GM19239 (cell line): ENCODE results near the gene TPST2.

ENCODE experiments used
- DNase-seq: peaks from one replicate; pipeline ENCODE4 v3.0.0; 2011; ENCODE audit warnings: low spot score; ENCODE audit not compliant: insufficient read length
- FAIRE-seq: peaks from 2 replicates; lab custom pipeline; 2011; peaks lifted over from hg19 to GRCh38; lab: Jason Lieb, UNC

TPST2 gene

DNA sequence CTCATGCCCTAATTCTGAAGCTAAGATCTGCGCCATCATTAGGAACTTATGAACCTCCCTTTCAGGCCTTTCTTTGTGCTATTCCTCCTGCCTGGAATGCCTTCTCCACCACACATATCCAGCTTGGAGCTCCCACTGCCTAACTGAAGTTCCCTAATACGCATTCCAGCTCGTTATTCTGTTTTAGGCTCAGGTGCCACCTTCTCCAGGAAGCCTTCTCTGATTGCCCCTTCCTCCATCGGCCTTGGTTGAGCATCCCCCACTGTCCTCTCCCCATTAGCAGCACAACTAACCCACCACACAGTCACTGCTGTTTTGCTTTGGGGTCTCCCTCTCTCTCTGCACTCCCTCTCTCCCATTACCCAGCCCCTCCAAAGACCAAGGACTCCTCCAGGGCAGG lies 22.7 kb upstream of the TPST2 start:
- no peak for FAIRE-seq
- DNase-seq = no peak

DNA sequence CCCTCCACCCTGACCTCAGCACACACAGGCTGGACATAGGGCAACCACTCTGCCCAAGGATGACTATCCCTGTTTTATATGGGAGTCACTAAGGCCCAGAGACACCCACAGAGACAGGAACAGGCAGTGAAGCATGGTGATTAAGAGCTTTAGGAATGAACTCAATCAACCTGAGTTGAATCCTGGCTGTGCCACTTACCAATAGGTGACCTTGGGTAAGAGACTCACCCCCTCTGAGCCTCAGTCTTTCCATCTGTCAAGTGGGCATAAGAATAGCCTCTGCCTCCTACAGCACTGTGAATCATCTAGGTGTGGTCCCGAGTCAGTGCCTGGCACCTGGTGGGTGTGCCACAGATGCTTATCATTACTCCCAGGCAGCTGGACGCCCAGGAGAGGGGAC lies 21.1 kb upstream of the TPST2 start:
- FAIRE-seq (no peak), DNase-seq (no peak)

GRCh38 chr22:26610072-26610958 lies 20.4 kb upstream of the TPST2 start:
- DNase-seq = peak; percentile 76
- FAIRE-seq = peak; percentile 99

DNA sequence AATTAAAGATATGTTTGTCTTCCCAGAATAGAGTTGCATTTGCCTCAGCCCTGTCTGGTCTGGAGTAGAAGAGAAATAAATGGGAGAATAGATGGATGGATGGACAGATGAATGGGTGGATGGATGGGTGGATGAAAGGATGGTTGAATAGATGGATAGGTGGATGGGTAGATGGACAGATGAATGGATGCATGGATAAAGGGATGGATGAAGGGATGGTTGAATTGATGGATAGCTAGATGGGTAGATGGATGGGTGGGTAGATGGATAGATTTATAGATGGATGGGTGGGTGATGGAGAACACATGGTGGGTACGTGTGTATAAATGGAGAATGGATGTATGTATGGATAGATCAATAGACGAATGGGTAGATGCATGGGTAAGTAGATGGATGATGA lies 19.4 kb upstream of the TPST2 start:
- DNase-seq (no peak), FAIRE-seq (peak; percentile 26)

DNA sequence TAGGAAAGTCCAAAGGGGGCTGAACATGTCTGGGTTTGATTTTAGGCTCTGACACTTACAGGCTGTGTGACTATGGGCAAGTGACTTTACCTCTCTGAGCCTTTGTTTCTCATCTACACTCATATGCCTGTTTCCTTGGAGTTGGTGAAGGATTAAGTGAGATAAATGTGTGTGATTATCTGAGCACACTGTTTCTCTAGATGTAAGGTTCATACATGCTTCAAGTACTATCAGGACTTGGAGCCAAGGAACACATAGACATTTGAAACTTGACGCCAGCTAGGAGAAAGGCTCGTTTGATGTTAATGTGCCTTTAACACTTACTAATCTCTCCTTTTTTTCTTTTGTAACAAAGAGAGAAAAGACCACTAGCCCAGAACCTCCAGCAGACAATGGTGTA lies 18.2 kb upstream of the TPST2 start:
- DNase-seq (no peak), FAIRE-seq (no peak)

GRCh38 chr22:26606611-26607010 lies 16.7 kb upstream of the TPST2 start:
- FAIRE-seq (no peak), DNase-seq (no peak)

- FAIRE-seq (no peak), DNase-seq (no peak)
Observed at GRCh38 chr22:26604368-26604767, 14.4 kb upstream of the TPST2 start.

DNA sequence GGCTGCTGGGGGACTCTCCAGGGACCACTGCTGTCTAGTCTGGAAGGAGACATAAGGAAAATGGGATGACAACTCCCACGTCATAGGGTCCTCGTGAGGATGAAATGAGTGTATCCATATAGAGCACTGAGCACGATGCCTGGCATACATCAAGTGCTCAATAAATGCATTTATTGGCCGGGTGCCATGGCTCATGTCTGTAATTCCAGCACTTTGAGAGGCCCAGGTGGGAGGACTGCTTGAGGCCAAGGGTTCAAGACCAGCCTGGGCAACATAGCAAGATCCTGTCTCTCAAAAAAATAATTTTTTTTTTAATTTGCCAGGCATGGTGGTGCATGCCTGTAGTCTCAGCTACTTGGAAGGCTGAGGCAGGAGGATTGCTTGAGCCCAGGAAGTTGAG lies 12.2 kb upstream of the TPST2 start:
- FAIRE-seq (no peak), DNase-seq (no peak)

GRCh38 chr22:26601726-26602125 lies 11.8 kb upstream of the TPST2 start:
- FAIRE-seq (no peak), DNase-seq (no peak)

DNA sequence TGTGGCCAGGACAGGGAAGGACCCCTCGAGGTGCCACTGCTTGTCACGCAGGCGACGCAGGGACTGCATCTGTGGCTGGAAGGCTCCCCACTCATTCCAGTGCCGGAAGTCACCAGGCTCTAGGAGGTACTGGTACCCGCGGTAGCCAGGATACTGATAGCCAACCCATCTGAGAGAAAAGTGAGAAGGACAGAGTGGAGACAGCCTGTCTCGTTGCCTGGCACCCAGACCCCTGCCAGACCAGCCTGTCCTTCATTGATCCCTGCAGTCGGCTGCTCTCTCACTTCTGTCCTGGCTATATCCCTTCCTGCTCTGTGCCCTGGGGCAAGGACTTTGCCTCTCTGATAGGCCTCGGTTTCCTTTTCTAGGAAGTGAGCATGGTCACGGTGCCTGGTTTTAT lies 9.6 kb upstream of the TPST2 start:
- DNase-seq (no peak), FAIRE-seq (no peak)

DNA sequence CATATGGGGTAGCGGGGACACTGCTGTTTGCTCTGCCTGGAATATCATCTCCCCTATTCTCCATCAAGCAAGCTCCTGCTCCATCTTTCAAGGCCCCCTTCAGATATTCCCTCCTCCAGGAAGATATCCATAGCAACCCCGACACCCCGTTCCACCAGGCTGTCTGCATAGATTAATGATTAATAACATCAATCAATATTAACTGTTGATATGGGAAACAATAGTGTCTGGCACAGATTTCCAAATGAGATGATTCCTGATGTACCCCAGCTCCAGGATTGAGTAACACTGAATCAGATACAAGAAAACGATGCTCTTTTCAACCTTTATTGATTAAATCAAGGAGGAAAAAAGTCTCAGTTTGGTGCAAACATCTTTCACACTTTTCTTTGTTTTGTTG lies 7.5 kb upstream of the TPST2 start:
- FAIRE-seq (no peak), DNase-seq (no peak)

DNA sequence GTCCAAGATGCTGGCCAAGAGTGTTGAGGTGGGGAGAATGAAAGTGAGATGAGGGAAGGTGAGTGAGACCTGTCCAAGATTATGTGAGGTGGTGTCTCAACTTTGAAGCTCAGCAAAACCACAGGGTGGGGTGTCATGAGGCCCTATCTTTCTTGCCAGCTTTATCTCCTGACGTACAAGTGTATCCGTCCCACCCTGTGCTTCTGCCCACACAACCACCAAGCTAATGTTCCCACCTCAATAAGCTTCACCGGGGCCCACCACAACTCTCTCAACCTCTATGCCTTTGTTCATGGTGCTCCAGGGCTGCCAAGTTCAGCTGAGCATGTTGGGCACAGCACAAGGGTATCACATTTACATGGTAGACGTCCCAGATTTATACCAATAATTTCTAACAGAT lies 7.1 kb upstream of the TPST2 start:
- no peak for FAIRE-seq
- DNase-seq = no peak

- peak; percentile 67 for FAIRE-seq
- DNase-seq = no peak
Observed at GRCh38 chr22:26593763-26594162, 3.8 kb upstream of the TPST2 start.

DNA sequence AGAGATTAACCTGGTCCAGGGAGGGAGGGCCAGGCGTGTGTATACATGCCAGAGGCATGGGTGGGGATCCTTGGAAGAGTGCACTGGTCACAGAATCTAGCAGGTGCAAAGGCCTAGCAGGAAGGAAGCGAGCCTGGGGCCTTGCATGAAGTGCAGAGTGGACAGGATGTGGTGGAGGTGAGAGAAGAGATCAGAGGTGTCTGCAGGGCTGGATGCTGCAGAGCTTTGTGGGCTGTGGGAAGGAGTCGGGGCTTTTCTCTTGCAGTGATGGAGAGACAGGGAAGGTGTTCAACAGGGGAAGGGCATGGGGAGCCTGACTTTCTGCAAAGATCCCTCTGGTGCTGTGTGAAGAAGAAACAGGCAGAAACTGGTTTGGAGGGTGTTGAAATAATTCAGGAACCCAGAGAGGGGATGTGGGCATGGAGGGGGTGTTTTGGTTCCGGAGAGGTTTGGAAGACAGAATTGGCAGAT lies 2.5 kb upstream of the TPST2 start:
- FAIRE-seq = peak; percentile 99
- peak; percentile 66 for DNase-seq

GRCh38 chr22:26589367-26589844 lies 526 bp downstream of the TPST2 start:
- DNase-seq (no peak), FAIRE-seq (peak; percentile 48)

- DNase-seq (no peak), FAIRE-seq (no peak)
Observed at GRCh38 chr22:26588729-26589366, 1.1 kb downstream of the TPST2 start.

- DNase-seq = no peak
- FAIRE-seq = no peak
Observed at GRCh38 chr22:26587991-26588613, 1.8 kb downstream of the TPST2 start.

GRCh38 chr22:26586556-26587325 lies 3.2 kb downstream of the TPST2 start:
- no peak for FAIRE-seq
- no peak for DNase-seq

DNA sequence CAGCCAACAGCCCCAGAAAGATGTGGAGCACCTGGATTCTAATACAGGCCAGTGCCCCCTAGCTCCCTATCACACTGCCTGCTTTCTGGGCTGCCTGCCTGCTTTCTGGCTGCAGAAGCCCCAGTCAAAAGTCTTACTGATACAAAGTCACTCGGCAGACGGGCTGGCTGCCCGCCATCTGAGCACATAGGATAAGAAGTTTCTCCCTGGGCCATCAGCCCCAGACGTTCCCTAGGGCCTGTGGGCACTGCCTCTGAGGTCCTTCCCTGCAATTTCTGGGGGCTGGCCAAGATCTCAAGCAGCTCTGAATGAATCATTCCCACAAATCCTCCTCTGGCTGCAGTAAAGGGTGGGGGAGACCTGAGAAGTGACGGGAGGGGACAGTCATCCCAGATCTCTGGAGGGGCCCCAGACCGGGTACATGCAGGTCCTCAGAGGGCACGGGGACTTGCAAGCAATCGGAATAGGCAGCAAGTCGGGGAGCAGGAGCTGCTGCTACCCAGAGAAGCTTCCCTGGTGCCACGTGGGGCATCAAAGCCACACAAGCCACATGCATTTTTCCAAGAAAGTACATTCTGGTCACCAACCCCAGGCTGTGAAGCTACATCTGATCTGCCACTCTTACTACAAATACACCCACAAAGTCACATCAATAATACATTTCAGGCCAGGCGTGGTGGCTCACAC lies 4.7 kb downstream of the TPST2 start:
- DNase-seq (no peak), FAIRE-seq (no peak)

DNA sequence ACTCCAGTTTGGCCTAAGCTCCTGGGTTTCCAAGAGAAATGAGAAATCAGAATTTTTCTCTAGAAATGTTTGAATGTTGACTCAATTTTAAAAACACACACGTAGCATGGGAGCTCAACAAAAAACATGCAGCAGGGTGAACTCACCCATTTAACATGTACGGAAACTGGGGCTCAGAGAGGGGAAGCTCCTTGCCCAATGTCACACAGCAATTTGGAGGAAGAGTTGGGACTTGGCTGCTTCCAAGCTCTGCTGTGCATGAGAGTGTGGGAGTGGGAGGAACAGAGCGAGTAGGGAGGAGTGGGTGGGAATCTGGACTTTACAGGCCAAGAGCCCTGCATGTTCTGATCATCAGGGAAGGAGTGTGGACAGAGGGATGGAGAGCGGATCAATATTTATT lies 5.9 kb downstream of the TPST2 start:
- no peak for DNase-seq
- no peak for FAIRE-seq
